Gastrocnemius medialis (tissue), 4 donors: ENCODE results near the gene CWC27.

Source experiments
- CTCF ChIP-seq, 5 experiments: fragments of 450-650 bp in 3 of 5; fragments of 200-600 bp in 2 of 5; sonication (generic) in 2 of 5; IDR thresholded peaks in 4 of 5; conservative IDR thresholded peaks in 1 of 5; 1 replicate in 4 of 5; 2 replicates in 1 of 5; pipeline ENCODE4 v1.5.1; 2016 to 2019; ENCODE audit warnings: antibody characterized with exemption in 5 of 5, mild to moderate bottlenecking in 3 of 5, moderate library complexity in 3 of 5
- POLR2A ChIP-seq, 2 donors: fragments of 450-650 bp; IDR thresholded peaks; one replicate each; pipeline ENCODE4 v1.6.1; 2017; ENCODE audit warnings: antibody characterized with exemption in 2 of 2, mild to moderate bottlenecking in 2 of 2, moderate library complexity in 2 of 2

GRCh38 chr5:65009207-65009606, 240.5 kb downstream of the CWC27 start:
- TF ChIP-seq POLR2A (IDR thresholded peaks at IDR 0.05): no peak
- no peak for TF ChIP-seq CTCF (IDR thresholded peaks at IDR 0.05 in 4 of 5, conservative IDR thresholded peaks at IDR 0.05 in 1 of 5)
